HPDE6-E6E7 (cell line): Measurements from ENCODE around the gene CD247.
A peak's percentile ranks its signal among the peaks of the same experiment; 100 is the strongest.

Experiments
- DNase-seq: peaks from one replicate; pipeline ENCODE4 v3.0.0; 2011; ENCODE audit warnings: missing footprints; ENCODE audit errors: extremely low spot score

The CD247 gene

DNA sequence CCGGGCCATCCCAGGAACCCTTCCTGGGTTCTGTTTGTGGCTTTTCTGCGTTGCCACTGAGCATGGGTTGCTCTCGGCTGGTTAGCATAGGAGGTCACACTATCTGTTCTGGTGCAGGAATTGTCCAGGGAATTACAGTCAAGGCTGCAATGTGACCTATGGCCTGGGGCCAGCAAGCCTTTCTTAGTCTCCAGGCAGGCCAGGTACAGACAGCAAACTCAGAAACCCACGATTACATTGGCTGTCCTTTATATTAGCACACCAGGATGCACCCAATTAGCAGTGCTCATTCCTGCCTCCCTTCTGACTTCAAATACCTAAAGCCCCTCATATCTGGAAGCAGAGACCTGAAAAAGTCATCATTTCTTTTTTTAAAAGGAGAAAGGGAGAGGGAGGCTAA is 55.2 kb downstream of the CD247 start:
- no peak for DNase-seq

DNA sequence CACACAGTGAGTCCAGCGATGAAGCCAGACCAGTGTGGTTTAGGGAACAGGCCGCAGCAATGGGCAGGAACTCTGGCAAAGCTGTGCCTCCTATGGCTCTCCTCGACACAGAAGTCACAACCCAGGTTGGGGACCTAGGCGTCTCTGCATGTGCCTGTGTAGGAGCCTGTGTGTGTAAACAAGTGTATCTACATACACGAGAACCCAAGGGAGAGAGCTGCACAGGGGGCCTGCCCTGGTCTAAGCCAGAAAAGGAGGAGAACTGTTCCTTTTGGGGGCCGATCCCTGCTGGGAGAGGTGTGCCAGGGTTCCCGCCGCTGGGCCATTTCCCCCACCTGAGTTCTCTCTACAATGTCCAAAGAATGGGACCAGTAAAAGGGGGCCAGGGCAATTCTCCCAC is 56.0 kb downstream of the CD247 start:
- DNase-seq, result no peak

DNA sequence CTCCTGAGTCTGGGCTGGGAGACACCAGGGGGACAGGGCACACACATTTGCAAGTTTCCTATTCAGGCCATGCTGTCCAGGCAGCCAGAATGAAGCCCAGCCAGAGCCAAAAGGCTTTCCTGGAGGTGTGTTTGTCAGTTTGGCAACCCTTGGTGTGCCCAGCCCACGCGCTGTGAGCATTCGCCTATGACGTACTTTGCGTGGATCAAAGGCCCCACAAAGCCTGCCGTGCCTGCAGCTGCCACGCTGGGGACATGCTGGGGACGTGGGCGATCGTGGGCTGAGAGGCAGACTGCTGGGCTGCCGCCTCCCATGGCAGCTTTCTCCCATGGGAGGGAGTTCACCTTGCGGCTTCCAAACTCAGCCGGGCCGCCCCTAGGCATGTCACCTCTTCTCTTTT is 57.5 kb downstream of the CD247 start:
- no peak for DNase-seq

DNA sequence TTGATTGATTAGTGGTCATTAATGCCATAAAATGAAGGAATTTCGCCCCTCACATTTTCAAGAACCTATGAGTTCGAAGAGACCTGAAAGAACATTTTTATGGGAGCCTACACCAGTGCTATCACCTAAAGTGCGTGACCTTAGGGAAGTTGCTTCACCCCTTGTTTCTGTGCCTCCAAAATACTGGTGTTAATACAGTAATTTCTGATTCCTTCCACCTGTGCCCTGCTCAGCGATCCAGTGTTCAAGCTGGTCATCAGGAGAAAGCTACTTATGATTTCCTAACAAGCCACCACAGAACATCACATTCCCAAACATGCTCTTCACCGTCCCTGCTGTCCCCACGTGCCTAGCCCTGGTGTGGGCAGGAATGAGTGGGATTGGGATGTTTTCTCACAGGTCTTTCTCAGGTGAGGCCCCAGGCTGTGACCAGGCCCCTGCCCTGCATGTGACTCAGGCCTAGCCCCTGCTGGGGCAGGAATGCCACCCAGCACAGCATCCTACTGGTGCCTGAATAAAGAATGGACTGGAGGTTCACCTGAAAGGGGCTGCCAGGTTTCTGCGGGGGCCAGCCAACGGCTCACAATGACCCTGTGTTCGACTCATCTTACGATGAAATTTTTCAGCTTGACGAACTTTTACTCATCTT is 60.3 kb downstream of the CD247 start:
- no peak for DNase-seq

DNA sequence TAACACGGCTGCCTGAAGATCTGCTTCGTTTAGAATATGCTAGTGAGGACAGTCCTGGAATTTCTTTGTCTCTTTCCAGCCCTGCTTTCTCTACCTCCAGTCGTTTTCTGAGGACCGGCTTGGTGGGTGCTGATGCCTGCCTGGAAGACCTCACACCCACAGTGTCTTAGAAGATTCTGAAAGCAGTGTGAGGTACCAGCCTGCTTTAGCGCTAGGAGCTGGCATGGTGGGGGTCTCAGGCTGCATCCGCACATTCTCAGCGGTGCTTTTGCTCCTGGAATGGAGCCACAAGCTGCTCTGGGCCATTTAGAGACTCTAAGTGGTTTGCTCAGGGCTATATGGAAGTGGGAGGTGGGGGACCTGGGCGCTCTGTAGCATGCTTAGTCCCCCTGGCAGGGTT is 61.4 kb downstream of the CD247 start:
- DNase-seq, result no peak

DNA sequence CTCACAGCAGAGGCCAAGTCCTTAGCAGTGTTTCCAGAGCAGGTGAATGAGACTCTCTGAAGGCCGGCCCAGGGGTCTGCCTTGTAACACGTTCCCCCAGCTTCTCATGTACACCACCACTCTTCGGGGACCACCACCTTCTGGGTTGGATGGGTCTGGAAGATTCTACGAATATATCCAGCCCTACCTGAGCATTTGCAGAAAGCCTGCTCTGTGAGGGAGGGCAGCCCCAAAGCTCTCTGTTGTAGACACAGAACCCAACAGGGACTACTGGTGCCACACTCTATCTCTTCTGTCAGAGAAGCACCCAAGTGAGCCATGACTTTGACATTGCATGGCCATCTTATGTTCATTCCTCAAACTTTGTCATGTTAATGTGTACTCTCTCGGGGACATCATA is 61.8 kb downstream of the CD247 start:
- DNase-seq, result no peak

DNA sequence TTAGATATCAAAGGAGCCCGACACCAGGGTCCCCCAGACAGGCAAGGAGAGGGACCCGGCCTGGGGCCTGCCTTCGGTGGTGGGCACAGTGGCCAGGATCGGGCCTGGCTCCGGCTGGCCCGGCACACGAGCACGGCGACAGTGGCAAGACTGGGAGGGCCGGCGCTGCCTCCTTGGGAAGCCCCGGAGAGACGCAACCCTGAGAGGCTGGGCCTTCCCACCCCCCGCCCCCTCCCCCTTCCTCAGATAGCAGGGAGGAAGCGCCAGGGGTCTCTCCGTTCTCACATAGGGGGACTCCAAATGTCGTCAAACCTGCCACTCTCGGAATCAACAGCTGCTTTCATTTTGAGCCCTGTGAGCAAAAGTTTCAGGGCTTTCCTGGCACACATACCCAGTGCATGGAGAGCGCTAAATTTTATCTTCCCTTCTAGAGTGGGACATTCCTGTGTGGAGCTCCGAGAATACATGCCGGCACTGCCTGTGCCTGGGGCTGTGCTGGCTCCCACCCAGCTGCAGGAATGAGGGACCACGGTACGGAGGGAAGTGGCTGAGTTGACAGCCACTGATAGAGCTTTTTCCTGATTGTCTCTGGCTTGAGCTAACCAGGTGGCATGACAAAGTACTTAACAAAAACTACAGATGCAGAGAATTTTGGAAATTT is 62.4 kb downstream of the CD247 start:
- no peak for DNase-seq

DNA sequence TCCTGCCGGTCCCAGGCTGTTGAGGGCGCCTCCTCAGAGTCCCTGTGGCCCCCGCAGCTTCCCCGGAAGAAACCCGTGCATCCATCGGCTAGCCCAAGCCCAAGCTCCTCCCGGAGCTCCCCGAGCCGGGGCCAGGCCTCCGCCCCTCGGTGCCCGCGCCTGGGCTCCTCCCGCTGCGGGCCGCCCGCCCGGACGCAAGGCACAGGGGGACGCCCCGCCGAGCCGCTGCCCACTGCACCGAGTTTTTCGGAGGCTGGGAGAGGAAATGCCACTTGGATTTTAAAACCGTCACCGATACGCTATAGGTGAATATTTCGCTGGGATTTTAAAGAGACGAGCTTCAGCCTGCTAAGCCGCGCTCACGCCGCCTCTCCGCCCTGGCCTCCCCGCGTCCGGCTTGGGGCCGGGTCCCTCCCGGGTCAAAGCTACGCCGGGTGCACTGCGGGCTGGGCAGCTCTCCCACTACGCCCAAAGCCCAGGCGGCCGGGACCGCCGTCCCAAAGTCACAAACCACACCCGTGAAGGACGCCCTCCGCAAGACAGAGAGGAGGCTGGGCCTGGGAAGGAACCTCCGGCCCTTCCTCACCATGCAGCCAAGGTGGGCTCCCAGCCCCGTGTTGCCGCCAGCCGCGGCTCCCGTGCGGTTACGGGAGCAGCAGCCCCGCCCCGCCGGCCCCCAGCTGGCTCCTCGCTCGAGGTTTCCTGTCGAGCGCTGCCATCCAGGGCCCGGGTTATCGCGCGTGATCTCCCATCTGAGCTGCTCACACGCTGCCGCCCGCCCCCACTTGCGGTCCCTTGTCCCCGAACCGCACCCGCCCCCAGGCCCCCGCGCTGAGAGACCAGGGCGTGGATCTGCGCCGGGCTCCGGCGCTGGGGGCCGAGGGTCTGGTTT is 63.2 kb downstream of the CD247 start:
- DNase-seq, result peak; percentile 33

DNA sequence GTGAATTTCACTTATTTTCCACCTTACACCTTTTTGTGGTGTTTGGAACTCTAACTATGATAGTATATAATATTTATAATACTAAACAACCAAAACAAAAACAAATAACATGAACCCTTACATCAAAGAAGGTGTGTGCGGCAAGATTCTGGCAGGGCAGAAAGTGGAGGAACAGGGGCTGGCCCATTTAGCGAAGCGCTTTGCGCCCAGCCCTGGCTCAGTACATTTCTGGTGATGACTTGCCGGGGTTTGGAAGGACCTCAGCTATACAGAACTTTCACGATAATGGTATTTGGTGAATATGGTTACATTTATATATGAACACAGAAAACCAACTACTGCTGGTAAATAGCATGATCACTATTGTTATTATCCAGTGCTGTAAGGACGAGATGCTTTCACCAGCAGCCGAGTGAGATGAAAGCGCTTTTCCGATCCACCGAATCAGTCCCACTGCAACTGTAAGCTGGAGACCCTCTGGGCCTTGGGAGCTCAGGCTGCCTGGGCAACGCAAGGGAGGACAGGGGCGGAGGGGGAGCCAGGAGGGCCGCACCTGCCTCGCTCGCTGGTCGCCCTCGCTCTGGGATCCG is 63.9 kb downstream of the CD247 start:
- DNase-seq, result no peak

DNA sequence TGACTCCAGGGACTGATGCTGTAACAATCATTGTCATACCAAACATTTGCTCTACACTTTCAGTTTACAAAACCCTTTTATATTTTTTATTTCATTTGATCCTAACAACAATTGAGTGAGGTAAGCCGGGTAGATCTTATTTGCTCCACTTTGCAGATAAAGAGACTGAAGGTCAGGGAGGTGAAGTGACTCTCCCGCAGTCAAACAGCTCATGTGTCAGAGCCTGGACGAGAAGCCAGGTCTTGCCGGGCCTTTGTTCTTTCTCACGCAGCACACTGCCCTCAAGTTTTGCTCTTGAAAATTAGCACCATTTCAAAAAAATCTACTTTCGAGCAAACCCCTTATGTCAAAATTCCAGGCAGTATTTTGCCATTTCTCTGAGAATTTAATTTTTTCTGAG is 65.2 kb downstream of the CD247 start:
- no peak for DNase-seq

DNA sequence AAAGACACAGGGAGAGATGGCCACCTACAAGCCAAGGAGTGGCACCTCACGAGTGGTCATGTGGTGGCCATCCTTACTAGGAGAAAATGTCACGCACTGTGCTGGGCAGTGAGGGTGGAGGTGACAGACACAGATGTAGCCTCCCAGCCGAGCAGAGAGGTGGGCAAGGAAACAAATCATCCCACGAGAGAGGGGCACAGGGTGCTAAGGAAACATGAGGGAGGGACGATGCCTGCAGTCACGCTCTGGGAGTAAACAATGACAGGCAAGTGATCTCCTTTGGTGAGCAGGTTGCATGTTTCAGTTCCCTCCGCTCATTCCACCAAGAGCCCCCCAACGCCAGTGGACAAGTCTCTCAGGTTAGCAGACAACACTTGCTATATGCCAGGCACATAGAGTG is 65.8 kb downstream of the CD247 start:
- DNase-seq, result no peak

DNA sequence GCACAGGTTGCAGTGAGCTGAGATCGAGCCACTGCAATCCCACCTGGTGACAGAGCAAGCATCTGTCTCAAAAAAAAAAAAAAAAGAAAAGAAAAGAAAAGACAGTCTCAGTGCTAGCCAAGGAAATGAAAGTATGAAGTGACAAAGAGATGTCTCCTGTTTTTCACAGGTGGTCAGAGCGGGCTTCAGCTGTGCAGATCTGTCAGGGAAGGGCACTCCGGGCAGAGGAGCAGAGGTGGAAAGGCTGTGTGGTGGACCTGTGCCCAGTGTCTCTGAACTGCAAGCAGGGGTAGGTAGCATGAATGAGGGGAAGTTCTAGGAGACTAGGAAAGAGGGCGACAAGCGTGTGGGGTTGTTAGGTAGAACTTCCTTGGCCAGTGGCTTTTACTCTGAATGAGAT is 67.5 kb downstream of the CD247 start:
- no peak for DNase-seq

DNA sequence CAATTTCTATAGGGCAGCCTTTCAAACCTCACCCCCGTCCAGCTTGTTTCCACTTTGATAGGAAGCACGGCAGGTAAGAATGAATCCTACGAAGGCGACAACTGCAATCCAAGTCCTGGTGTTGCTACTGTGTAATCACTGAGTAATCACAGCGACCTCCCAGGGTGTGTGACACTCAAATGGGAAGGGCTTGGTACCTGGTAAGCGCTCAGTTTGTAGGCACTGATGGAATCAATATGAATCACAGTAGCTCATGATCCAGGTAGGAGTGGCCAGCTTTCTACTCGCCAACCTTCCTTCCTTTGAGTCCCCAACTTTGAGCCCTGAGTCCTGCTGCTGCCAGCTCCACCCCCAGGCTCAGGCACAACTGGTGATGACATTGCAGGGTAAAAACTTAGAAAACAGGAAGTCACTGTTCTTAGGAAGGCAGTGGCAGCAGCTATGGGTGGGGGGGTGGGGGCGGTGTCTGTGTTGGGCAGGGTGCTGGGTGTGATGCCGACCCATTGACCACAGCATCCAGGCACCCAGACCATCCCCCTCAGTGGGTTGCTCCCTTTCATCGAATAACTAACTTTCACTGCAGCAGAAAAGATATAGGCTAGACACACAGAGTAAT is 70.7 kb downstream of the CD247 start:
- no peak for DNase-seq

DNA sequence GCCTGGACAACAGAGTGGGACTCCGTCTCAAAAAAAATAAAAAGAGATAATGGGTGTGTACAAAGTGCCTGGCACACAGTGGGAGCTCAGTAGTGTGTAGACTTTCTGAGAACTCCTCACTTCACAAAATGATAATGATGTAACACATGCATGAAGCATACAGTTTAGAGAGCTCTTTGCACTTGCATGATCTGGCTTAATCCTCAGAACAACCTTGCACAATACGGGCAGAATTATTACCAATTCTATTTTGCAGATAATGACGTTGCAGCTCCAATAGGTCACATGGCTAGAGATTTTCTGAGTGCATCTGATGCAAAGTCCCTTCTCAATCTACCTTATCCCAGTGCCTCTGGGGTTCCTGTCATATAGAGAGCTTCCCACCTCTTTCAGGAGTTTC is 71.4 kb downstream of the CD247 start:
- DNase-seq, result no peak

DNA sequence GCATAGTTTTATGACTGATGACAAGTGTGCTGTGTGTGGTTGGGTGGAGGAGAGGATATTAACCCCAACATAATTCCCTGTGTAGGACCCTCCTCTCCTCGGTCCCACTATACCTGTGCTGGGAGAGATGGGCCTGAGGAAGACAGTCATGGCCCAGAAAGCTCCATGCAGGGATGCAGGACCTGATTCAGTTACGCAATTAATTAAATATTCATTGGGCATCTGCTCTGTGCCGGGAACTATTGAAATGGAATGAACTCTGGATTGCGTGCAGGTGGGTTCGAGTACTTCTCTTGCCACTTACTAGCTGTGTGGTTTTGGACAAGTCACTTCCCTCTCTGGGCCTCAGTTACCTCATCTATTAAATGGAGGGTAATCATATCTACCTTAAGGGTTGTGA is 74.6 kb downstream of the CD247 start:
- DNase-seq, result no peak

DNA sequence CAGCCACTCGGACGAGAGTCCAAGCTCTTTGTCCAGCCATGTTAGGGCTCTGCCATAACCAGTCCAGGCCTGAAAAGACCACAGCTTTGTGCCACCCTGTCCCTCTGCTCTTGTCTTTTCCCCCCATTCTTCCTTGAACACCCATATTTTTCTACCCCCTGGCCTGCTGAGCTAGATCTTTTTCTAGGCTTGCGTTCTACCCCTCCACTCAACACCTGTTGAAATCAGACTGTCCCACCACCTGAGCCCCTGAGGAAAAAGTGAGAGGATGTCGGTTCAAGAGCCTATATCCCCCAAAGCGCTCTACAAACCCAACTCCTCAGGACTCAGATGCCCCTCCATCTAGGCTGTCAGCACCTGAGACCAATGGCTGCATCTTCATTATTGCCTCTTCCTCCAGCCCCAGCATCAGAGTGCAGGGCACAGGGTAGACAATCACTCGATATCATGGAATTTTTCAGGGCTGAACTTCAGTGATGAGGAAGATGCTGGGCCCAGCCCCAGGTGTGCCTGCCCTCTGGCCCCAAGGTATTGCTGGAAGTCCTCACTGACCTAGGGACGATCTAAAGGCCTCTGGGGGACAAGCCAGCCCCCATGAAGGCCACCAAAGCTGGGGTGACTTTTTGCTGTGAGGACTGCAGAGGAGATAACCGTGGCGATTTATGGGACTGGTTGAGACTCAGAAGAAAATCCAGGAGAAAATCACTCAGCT is 75.3 kb downstream of the CD247 start:
- no peak for DNase-seq

DNA sequence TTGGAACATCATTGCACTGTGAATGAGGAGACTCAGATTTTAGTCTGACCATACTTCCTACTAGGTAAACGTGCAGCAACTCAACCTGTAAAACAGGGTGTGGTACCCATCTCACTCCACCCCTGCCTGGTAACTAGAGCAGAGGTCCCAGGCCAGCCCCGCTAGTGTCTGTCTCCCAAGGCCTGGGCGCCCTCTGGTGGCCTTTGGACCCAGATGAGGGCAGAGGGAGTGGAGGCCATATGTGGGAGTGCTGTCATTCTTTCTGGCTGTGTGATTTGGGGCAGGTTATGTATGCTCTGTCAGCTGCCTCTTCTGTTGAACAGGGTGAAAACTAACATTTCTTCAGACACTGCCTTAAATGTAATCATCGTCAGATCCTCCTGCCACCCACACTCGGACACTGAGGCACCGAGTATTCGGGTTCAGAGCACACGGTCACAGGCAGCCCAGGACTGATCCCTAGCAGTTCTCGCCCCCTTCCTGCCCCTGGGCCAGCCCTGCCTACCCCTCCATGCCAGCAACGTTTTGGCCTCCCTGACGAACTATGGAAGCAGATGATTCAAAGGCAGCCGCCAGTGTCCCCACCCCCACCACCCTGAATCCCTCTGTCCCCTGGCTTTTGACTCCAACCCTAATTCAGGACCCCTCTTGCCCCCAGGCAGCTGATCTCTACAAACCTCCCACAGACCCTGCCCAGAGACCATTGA is 76.0 kb downstream of the CD247 start:
- DNase-seq, result peak; percentile 91

DNA sequence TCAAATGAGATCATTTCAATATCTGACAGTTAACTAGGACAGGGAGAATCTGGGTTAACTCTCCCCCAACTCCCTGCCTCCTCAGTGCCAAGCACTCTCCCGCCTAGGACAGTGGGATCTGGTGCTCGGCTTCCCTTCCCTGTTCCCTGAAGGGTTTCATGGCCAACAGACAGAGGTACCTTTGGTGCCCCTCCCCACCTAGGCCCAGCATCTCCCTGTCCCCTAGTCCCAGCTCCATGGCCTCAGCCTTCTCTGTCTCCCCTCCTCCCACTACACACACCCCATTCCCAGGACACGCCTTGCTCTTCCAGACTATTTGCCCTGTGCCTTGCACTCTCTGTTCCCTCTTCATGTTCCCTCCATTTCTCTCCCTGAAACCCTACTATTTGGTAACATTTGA is 77.1 kb downstream of the CD247 start:
- DNase-seq, result no peak

DNA sequence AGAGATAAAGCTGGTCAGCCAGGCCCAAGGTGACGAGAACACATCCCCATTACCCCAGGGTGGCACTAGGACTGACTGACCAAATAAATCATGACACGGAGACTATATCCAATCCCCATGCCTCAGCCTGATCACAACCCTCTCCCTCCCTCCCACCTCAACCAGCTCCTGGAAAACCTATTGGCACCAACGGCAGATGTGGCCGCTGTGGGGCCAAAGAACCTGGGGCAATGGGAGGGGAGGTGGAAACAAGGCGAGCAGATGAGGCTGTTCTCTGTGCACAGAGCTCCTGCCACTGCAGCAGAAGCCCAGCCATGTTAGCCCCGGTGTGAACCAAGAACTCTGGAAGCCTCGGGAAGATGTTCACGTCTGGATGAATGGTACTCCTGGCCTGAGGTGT is 77.6 kb downstream of the CD247 start:
- DNase-seq, result no peak

DNA sequence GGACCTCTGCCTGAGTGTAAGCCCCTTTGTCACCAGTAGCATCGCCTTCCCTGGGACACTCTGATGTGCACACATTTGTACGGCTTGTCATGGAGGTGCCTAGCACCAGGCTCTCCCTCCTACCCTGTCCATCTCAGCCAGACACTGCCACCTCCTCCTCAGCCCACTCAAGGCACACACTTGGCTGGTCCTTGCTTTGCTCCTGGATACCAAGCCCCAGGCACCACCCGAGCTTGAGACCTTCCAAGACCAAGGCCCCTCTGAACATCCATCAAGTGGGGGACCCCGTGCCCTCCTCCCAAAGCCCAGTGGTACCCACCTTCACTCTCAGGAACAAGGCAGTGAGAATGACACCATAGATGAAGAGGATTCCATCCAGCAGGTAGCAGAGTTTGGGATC is 78.0 kb downstream of the CD247 start:
- DNase-seq, result no peak
